SK-N-SH treated with all-trans-retinoic acid at 6 μM for 48 hours (cell line): ENCODE measurements around the gene LMO7.

ENCODE experiments used
- ATAC-seq: fragments of 200-7000 bp; cut with Tn5 transposase; 3 replicates; pipeline ENCODE4 v1.9.1; 2020; ENCODE audit warnings: mild to moderate bottlenecking, moderate library complexity
- ARNTL ChIP-seq: fragments of 450-650 bp; formaldehyde crosslinking; IDR thresholded peaks from 2 replicates; pipeline ENCODE4 v1.5.0; 2020; ENCODE audit warnings: low read depth, mild to moderate bottlenecking, moderate library complexity, borderline replicate concordance
- BACH2 ChIP-seq: fragments of 250-450 bp; sonication (Bioruptor Pico); IDR thresholded peaks from 2 replicates; pipeline ENCODE4 v1.9.0; 2021; ENCODE audit warnings: mild to moderate bottlenecking, borderline replicate concordance
- CREB5 ChIP-seq: fragments of 250-450 bp; sonication (Bioruptor Pico); IDR thresholded peaks from 2 replicates; pipeline ENCODE4 v1.5.1; 2020; ENCODE audit warnings: low read depth, mild to moderate bottlenecking, moderate library complexity
- ESRRG ChIP-seq: fragments of 250-450 bp; sonication (Bioruptor Pico); IDR thresholded peaks from 2 replicates; pipeline ENCODE4 v1.6.1; 2021; ENCODE audit warnings: mild to moderate bottlenecking
- PATZ1 ChIP-seq: fragments of 250-450 bp; sonication (Bioruptor Pico); IDR thresholded peaks from 2 replicates; pipeline ENCODE4 v1.8.0; 2020; ENCODE audit warnings: mild to moderate bottlenecking, moderate library complexity, borderline replicate concordance
- POU6F1 ChIP-seq: fragments of 250-450 bp; sonication (Bioruptor Pico); IDR thresholded peaks from 2 replicates; pipeline ENCODE4 v1.8.0; 2021; ENCODE audit warnings: low read depth, mild to moderate bottlenecking, moderate library complexity, borderline replicate concordance
- PPARA ChIP-seq: fragments of 250-450 bp; sonication (Bioruptor Pico); IDR thresholded peaks from 2 replicates; pipeline ENCODE4 v1.5.0; 2020; ENCODE audit warnings: mild to moderate bottlenecking, borderline replicate concordance
- RARB ChIP-seq: fragments of 250-450 bp; sonication (Bioruptor Pico); IDR thresholded peaks from 2 replicates; pipeline ENCODE4 v1.8.0; 2021; ENCODE audit warnings: mild to moderate bottlenecking, moderate library complexity
- SNAI2 ChIP-seq: fragments of 250-450 bp; sonication (Bioruptor Pico); IDR thresholded peaks from 2 replicates; pipeline ENCODE4 v1.5.0; 2020; ENCODE audit warnings: mild to moderate bottlenecking, moderate library complexity
- TCF4 ChIP-seq: fragments of 250-450 bp; sonication (Bioruptor Pico); IDR thresholded peaks from 2 replicates; pipeline ENCODE4 v1.8.0; 2021; ENCODE audit warnings: mild to moderate bottlenecking, moderate library complexity, borderline replicate concordance
- TOX ChIP-seq: fragments of 250-450 bp; sonication (Bioruptor Pico); IDR thresholded peaks from 2 replicates; pipeline ENCODE4 v1.8.0; 2021; ENCODE audit warnings: mild to moderate bottlenecking, moderate library complexity, borderline replicate concordance
- ZC3H10 ChIP-seq: fragments of 250-450 bp; sonication (Bioruptor Pico); IDR thresholded peaks from 2 replicates; pipeline ENCODE4 v1.5.1; 2021; ENCODE audit warnings: mild to moderate bottlenecking, moderate library complexity
- ZFP3 ChIP-seq: fragments of 250-450 bp; sonication (Bioruptor Pico); IDR thresholded peaks from 2 replicates; pipeline ENCODE4 v1.5.0; 2020; ENCODE audit warnings: mild to moderate bottlenecking, moderate library complexity
- ZFP30 ChIP-seq: fragments of 450-650 bp; formaldehyde crosslinking; IDR thresholded peaks from 2 replicates; pipeline ENCODE4 v1.5.0; 2022; ENCODE audit warnings: mild to moderate bottlenecking, moderate library complexity
- ZNF565 ChIP-seq: fragments of 450-650 bp; formaldehyde crosslinking; conservative IDR thresholded peaks from 2 replicates; pipeline ENCODE4 v1.5.0; 2020; ENCODE audit warnings: low read depth, mild to moderate bottlenecking, moderate library complexity
- ZNF70 ChIP-seq: fragments of 450-650 bp; formaldehyde crosslinking; IDR thresholded peaks from 2 replicates; pipeline ENCODE4 v1.5.0; 2020; ENCODE audit warnings: mild to moderate bottlenecking, moderate library complexity

LMO7 gene

GRCh38 chr13:75813323-75813722, 177.2 kb downstream of the LMO7 start:
- no peak for TF ChIP-seq CREB5
- TF ChIP-seq SNAI2 (CRISPR knock-in tag) = 0 out of 2 replicates have a peak, but pooled peaks have one; percentile 4
- no peak for TF ChIP-seq ZNF565 (CRISPR knock-in tag)
- TF ChIP-seq ESRRG (CRISPR knock-in tag) = no peak
- TF ChIP-seq PATZ1 (CRISPR knock-in tag) = no peak
- TF ChIP-seq TCF4 = no peak
- TF ChIP-seq PPARA (CRISPR knock-in tag) = no peak
- TF ChIP-seq, all 23 proteins: peak for 1
- ATAC-seq = peak; percentile 46

GRCh38 chr13:75818179-75818967, 182.2 kb downstream of the LMO7 start:
- TF ChIP-seq ESRRG (CRISPR knock-in tag) (no peak), TOX (CRISPR knock-in tag) (no peak), SNAI2 (CRISPR knock-in tag) (no peak), ZNF70 (CRISPR knock-in tag) (no peak), TCF4 (no peak), PATZ1 (CRISPR knock-in tag) (no peak), BACH2 (no peak), ARNTL (CRISPR knock-in tag) (no peak), RARB (CRISPR knock-in tag) (no peak), ZFP30 (no peak), CREB5 (no peak), POU6F1 (CRISPR knock-in tag) (no peak), ZC3H10 (CRISPR knock-in tag) (no peak)
- TF ChIP-seq, all 23 proteins: peak for 0
- ATAC-seq = no peak

GRCh38 chr13:75818968-75819225, 182.8 kb downstream of the LMO7 start:
- TF ChIP-seq ZC3H10 (CRISPR knock-in tag) = no peak
- TF ChIP-seq ZFP3 (CRISPR knock-in tag) = no peak
- TF ChIP-seq ESRRG (CRISPR knock-in tag) = no peak
- no peak for TF ChIP-seq ZFP30
- TF ChIP-seq TCF4 = no peak
- TF ChIP-seq ARNTL (CRISPR knock-in tag) = no peak
- TF ChIP-seq PATZ1 (CRISPR knock-in tag) = no peak
- no peak for TF ChIP-seq POU6F1 (CRISPR knock-in tag)
- no peak for TF ChIP-seq ZNF565 (CRISPR knock-in tag)
- no peak for TF ChIP-seq SNAI2 (CRISPR knock-in tag)
- no peak for ATAC-seq
